ENCODE data around the gene USP44.

USP44 gene

DNA sequence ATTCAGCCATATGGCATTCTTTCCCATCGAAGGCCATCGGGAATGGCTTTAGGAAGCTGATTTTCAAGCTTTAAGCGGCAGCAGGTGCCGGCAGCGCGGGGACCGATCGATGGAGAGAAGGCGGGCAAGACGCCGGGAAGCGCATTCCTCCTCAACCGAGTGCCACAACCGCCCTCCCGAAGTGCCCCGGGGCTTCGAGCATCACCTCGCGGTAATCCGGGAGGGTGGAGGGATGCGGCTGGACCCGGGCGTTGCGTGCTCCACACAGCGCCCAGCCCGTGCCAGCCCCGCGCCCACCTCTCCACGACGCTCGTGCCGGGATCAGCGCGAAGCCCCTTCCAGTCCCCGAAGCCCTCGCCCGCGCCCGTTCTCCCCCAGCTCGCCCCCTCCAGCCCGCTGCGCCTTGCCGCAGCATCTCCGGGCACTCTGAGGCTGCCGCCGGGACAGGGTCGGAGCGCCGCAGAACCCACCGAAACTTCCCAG is 3.2 kb downstream of the USP44 start:
- peak in 5 of 14 donors; percentile 9 to 65 (median 32) for DNase-seq

DNA sequence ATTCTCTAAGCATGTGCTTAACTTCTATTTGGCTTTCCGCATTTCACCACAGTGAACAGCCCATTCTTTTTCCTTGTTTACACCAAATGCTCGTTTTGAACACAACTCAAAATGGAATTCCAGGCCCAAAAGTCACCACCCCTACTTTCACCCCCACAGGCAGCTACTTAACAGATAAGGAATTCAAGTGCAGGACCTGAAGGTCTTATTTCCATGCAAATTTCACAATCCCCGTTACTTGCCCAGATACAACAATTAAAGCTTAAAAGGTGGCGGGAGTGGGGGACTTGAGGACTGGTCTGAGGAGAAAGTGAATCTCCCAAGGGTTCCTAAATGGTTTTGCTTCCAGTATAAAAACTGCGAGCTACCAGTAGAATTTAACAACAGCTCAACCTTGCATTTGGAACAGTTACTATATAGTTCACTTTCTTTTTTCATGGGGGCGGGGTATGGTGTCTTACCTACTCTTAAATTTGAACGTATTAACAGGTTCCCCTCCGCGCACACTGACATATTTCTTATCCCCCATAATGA is 3.7 kb downstream of the USP44 start:
- DNase-seq: peak in 1 of 14 donors; percentile 65

DNA sequence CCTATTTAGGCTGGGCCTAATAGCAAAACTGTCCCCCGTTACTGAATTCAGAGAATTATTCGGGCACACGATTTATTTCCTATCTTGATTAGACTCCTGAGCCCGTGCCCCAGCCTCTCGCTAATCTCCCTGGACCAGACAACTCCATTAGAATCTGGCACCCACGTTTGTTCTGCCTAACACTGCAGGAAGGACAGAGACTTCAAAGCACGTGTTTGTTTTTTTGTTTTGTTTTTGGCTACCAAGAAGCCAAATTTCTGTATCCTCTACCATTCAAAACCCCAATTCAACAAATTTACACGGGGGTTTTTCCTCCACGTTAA is 4.8 kb downstream of the USP44 start:
- DNase-seq: peak in 1 of 14 donors; percentile 46

DNA sequence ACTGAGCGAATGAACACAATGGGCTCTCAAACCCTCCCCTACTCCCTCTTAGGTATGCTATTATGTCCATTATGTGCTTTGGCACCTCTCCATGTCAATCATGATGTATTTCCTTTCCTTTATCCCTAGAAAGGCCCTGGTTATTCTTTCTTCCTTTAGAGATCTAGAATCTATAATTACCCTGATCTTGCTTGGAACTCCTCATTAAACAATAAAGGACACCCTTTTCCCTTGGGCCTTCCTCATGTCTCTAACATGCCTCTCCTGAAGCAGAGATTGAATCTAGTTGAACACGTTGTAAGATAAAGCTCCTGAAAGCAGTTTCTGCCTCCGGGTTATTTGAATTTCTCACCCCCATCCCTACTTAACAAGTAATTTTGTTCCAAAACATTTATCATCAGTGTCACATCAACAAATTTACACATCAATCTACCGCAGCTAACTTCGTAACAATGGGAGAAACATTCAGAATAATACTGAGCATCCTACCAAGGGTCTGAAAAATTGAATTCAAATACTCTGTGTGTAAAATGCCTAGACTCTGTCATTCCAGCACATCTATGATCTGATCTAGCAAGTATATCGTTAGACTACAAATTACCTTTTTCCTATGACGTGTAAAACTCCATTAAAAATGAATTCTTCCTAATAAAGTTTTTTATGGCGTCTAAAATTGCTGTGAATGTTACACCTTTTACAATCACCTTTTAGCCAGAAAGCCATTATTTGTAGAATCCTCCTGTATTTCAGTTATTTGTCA is 5.4 kb downstream of the USP44 start:
- DNase-seq: peak in 1 of 14 donors; percentile 46

DNA sequence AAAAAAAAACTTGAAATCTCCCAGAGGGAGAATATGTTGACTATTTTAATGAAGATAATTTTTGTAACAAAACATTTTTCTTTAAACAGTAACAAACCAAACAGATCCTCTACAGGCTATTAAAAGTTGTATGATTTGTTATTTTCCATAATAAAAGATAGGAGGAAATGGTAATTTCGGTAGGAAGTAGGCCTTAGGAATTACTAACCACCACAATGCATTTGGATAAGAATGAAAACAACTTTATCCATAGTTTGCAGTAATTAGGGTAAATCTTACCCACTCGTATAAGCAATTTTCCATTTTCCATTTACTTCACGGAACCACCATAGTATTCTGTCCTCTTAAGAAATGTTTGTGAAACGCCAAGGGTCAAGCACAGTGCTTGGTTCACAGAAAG is 6.0 kb downstream of the USP44 start:
- DNase-seq: no peak

DNA sequence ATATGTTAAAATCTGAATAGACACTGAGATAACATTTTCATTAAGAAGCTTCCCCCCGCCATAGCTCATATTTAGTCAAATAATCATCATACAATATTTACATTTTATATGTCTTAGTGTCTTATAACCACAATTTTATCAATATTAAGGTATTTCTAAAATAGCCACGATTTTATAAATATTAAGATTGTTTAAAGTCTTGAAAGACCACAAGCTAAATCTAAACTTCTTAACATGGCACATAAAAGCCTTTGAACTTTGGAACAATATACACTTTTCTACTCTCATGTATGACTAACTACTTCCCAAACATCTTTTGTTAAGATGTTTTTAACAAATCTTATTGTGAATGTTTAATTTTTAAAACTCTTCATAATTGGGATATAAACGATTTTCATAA is 6.5 kb downstream of the USP44 start:
- DNase-seq: no peak

DNA sequence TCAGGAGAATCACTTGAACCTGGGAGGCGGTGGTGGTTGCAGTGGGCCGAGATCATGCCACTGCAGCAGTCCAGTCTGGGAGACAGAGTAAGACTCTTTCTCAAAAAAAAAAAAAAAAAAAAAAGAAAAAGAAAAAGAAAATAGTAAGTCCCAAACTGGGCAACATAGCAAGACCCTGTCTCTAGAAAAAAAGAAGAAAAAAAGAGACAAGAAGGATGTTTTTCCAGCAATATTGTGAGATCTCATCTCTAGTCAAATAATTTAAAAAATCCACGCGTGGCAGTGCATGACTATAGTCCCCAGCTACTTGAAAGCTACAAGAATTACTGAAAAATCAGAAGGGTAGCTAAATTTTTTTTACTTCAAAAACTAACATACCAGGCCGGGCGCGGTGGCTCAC is 8.0 kb downstream of the USP44 start:
- DNase-seq: no peak

DNA sequence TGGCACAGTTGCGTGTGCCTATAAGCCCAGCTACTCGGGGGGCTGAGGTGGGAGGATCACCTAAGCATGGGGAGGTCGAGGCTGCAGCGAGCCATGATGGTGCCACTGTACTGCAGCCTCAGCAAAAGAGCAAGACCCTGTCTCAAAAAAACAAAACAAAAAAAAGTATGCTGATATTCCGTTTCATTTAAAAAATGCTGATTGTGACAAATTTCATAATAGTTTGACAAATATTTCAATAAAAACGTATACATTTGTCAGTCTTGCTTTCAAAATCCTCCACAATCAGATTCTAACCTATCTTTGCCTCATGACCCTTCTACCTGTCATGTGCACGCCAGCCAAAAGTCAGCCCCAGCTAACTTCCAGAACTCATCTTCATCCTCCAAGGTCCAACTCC is 9.8 kb downstream of the USP44 start:
- no peak for DNase-seq

DNA sequence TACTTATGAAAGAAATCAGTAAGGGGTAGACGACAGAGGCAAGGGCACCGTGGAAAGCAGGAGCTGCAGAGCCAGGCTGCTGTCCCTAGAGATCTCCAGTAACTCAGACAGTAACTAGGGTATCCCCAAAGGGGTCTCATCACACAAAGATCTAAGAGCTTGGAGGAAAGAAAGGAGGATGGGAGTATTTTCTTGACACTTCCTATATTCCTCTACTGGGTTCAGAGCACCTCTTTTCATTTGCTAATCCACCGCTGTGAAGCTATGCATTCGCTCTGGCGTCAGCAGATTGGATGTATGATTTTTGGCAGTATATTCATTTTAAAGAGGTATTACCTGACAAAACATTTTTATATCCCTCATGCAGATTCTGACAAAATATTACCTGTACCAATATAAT is 12.6 kb downstream of the USP44 start:
- no peak for DNase-seq

DNA sequence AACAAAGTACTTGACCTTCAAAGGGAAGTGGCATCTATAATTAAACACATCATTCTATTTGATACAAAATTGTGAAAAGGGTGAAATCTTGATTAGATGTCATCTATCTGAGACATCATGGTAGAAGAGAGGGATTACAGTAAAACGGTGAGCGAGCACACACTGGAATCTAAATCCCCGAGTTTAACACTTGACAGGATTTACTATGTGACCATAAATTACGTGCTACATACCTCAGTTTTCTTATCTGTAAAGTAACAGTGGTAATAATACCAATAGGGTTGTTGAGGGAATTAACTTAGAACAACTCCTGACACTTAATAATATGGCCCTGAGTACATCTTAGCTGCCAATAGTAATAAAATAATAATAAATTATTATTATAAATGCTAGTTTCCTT is 13.3 kb downstream of the USP44 start:
- no peak for DNase-seq

DNA sequence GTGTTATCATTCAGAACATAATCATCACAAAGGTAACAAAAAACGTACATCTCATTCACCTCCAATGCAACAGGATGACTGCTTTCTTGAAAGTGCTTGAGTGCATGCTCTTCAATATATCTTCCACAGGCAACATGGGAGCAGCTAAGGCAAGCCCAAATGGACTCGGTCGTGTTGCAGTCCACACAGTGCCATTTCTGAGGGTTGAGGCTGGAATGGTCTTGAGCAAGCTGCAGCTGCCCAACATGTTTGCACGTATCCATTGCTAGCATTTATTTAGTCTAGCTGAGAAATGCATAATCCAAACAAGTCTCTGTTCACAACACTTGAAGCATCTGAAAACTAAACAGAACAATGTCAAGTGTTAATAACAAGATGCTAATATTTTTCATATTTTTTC is 17.3 kb downstream of the USP44 start:
- DNase-seq: no peak

DNA sequence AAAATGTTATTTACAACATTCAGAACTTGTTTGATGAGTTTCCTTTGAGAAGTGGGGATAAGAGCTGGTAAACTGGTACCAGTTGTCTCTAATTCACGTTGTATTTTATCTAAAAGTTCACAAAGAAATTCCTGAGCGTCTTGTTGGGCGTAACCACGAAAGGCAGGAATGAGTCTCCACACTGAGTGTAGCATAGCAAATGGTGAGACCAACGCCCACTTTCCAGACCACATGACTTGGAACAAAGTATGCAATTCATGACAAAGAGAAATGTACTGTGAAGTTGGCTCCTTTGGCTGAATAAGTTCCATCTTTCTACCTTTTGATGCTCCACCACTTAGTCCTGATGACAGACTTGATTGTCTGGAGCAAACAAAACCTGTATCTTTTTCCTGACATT is 18.4 kb downstream of the USP44 start:
- no peak for DNase-seq

DNA sequence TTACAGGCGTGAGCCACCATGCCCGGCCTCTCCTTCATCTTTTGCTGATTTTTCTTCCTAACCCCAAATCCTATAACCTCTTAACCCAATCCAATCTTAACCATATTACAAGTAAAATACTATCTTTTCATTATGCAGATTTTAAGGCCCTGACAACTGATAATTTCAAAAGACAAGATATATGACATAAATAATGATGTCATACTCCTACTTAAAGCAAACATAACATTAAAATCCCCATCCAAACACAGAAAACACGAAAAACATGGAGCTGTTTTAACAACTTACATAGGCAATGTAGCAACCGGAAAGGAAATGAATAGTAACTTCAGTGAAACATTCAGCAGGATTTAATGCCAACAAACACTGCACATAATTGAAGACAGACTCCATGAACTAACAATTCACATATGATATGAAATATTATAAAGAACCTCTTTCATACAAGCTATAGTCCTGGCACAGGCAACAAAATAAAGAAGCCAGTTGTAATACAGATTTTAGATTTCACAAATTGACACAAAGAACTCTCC is 21.5 kb downstream of the USP44 start:
- no peak for DNase-seq

DNA sequence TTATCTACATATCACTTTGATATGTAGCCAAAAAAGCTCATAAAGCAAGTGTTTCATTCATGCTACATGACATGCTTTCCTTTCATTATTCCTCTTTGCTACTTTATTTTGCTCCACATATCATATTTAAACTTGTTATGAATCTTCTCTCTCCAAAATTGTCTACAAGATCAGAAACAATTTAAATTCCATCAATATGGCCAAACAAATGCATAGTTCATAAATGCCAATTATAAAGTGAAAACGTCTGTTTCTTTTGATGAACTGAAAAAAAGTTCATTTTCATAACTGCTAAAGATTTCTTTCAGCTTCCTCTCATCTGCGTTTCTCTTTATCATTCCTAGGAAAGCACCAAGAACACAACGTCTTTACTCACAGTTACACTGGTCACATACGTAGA is 22.8 kb downstream of the USP44 start:
- DNase-seq: no peak

DNA sequence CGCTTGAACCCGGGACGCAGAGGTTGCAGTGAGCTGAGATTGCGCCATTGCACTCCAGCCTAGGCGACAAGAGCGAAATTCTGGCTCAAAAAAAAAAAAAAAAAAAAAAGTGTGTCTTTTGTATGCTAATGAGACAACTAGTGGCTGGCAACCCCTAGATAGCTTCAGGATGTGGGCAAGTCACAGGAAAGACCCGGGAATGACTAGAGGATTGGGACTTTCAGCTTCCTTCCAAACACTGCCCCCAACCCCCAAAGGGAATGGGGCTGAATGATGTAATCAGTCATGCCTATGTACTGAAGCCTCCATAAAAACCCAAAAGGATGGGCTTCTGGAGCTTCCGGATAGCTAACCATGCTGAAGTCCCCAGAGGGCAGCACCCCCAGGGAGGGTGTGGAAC is 28.6 kb downstream of the USP44 start:
- DNase-seq: no peak

DNA sequence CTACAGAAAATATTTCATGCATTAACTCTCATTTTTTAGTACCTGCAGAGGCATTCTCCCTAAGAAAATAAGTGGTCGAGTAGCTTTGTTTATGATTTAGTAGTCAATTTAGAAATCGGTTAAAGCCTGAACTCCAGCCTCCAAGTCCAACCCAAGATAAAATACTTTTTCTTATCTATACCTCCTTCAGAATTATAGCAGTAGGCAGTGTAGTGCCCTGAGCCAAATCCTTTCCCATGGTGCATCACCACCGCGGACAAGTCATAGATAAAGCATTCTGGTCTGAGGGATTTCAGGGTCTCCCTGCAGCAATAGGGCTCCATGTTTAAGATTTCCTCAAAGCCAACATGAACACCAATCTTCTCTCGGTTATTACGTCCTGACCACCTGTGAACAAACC is 30.5 kb downstream of the USP44 start:
- no peak for DNase-seq

DNA sequence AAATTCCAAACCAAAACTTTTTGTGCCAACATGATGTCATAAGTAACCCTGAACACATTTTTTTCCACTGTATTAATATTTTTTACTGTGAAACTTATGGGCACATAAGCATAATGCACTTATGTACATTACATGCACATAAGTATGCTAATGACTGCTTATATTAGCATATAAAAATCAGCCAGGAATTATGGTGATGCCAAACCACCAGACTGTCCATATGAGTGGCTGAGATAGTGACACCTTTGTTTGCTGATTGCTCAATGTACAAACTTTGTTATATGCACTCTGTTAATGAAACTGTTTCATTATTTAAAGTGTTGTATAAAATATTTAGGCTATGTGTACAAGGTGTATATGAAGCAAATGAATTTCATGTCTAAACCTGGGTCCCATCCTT is 32.3 kb downstream of the USP44 start:
- no peak for DNase-seq

DNA sequence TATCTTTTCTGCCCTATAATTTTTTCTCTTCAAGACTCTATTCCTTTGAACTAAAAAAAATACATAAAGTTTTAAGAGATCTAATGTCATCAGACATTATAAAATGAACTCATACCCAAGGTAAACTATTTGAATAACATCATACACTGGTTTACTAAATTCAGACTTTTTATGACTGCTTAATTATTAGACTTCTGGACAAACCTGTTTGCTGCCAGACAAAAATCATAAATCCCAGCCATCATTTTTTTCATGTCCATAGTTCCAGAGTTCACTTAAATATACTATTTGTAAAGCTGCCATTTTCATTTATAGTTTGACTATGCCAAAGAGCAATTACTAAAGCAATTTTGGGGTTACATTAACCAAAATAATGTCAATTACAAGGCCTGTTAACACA is 34.0 kb downstream of the USP44 start:
- no peak for DNase-seq

DNA sequence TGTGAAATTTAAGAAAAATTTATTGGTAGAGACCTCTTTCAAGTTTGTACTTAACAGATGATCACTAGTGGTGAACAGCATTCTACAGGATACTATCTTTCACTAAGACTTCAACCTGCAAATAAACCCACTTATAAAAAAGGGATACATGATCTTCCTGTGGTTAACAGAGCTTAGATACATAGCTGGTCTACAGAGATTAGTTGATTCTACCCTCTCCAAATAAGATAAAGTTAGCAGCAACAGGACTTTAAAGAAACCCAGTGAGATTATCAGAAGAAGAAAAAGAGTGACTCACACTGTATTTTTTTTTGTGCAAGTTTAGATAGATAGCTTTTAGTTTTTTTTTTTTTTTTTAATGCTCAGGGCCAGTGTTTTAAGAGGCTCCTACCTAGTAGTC is 34.5 kb downstream of the USP44 start:
- DNase-seq: no peak

DNA sequence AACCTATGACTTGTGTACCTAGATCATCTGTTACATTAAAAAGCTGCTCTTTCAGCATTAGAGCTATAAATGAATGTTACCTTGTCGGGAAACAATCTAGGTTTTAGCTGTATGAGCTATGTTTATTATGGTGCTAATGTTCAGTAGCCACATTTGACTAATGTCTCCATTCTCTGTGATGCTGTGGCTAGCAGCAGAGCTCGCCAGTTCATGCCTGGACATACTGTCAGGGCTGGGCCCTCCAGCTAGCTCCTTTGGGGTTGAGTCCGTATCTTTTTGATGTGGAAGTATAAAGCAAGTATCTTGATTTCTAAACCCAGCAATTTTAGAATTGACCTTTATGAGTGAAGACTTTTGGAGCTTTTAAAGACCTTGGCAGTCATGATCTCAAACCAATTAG is 36.1 kb downstream of the USP44 start:
- DNase-seq: no peak

DNA sequence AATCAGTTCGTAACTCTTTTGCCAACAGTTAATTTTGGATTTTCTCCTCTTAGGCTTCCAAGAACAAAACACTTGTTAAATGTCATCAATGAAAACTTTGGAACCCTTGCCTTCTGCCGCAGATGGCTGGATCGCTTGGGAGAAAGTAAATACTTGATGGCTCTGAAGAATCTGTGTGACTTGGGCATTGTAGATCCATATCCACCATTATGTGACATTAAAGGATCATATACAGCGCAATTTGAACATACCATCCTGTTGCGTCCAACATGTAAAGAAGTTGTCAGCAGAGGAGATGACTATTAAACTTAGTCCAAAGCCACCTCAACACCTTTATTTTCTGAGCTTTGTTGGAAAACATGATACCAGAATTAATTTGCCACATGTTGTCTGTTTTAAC is 37.7 kb downstream of the USP44 start:
- DNase-seq: no peak

DNA sequence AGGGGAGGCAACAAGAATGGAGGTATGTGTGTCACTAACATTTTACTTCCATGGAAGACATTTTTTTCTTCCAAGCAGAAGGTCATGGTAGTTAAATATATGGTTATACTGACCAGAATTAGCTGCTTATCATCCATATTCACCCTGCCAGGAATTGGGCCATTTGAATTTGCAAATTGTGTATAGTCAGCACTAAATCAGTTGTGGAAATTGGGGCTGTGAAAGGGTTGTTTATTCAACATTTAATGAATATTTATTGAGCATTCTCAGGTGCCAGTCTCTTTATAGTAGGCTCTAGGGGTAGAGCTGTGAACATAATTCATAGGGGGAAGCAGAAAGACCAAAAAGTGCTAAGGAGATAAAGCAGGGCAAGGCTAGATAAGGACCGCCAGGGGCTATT is 39.3 kb downstream of the USP44 start:
- DNase-seq: no peak

DNA sequence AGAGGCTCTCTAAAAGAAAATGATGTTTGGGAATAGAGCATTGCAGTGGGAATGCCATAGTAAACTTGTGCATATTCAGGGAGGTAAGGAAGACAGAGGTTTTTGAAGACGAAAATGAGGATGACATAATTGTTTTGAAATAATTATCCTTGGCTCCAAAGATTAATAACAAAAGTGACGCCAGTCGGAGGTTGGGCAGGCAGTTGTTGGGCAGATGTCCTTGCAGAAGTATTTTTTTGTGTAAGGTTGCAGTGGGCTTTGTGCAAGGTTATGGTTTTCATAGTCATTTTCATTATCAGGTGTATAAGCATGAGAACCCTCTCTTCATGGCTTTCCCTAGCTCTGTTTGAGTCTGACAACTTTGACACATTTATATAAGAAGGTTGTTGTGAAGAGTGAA is 42.0 kb downstream of the USP44 start:
- DNase-seq: no peak

DNA sequence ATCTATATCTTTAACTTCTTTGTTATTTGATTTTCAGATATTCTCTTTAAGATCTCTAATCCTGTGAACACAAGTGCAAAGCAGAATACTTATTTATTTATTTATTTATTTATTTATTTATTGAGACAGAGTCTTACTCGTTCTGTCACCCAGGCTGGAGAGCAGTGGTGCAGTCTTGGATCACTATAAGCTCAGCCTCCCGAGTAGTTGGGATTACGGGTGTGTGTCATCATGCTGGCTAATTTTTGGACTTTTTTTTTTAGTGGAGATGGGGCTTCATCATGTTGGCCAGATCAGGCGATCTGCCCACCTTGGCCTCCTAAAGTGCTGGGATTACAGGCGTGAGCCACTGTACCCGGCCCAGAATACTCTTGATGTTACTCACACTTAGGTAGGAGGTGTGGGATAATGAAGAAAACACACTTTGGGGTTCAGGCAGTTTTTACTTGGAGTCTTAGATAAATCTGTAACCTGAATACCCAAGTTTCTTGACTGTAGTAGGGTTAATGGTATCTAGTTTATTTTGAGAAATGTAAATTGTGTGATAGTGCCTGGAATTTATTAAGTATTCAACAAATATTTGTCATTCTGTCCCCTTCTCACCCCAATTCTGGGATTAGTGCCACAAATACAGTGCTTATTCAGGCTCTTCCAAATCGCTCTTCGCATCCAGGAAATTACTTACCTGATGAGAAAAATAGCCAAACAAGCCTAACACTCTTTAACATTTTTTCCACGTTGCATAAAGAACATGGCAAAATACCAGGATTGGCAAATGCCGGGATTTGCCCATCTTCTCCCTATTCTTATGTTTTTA is 44.4 kb downstream of the USP44 start:
- peak in 2 of 14 donors; percentile 1 to 20 for DNase-seq
